Smooth muscle cell (in vitro differentiated cells): Measurements from ENCODE around the gene UNC5C. TPM values are rescaled to one million over a fixed set of nuclear protein-coding genes. Genes with fewer than 3 reads are reported as not detected.

Experiments used
- DNase-seq: peaks from one replicate; lab custom pipeline; 2025; ENCODE audit not compliant: unreplicated experiment; lab: John Stamatoyannopoulos, UW
- H2AFZ ChIP-seq: fragments of 200-600 bp; sonication (generic); 2 replicates; pipeline ENCODE4 v1.6.0; 2016; ENCODE audit warnings: antibody characterized with exemption, low read depth, mild to moderate bottlenecking
- H3F3A ChIP-seq: fragments of 200-600 bp; sonication (generic); 2 replicates; pipeline ENCODE4 v1.6.0; 2017; ENCODE audit warnings: antibody characterized with exemption, low read depth
- H3K27ac ChIP-seq: fragments of 200-600 bp; sonication (generic); 2 replicates; pipeline ENCODE4 v1.5.1; 2016; ENCODE audit warnings: low read depth, mild to moderate bottlenecking
- H3K27me3 ChIP-seq: fragments of 200-600 bp; sonication (generic); 2 replicates; pipeline ENCODE4 v1.6.1; 2016; ENCODE audit warnings: low read depth, mild to moderate bottlenecking
- H3K36me3 ChIP-seq: fragments of 200-600 bp; sonication (generic); 2 replicates; pipeline ENCODE4 v1.5.1; 2016; ENCODE audit warnings: low read depth
- H3K4me1 ChIP-seq: fragments of 200-600 bp; sonication (generic); 2 replicates; pipeline ENCODE4 v1.5.1; 2016; ENCODE audit warnings: low read depth
- H3K4me2 ChIP-seq: fragments of 200-600 bp; sonication (generic); 2 replicates; pipeline ENCODE4 v1.6.0; 2016; ENCODE audit warnings: mild to moderate bottlenecking
- H3K4me3 ChIP-seq: fragments of 200-600 bp; sonication (generic); 2 replicates; pipeline ENCODE4 v1.5.1; 2016; ENCODE audit warnings: mild to moderate bottlenecking
- H3K79me2 ChIP-seq: fragments of 200-600 bp; sonication (generic); 2 replicates; pipeline ENCODE4 v1.6.0; 2016; ENCODE audit warnings: low read depth, mild to moderate bottlenecking
- H3K9ac ChIP-seq: fragments of 200-600 bp; sonication (generic); 2 replicates; pipeline ENCODE4 v1.6.0; 2016; ENCODE audit warnings: low read depth
- H3K9me3 ChIP-seq: fragments of 200-600 bp; sonication (generic); replicated peaks from 2 replicates; pipeline ENCODE4 v1.5.1; 2016; ENCODE audit warnings: low read depth
- H4K20me1 ChIP-seq: fragments of 200-600 bp; sonication (generic); 2 replicates; pipeline ENCODE4 v1.6.0; 2016; ENCODE audit warnings: low read depth
- WGBS: methylation state at CpG from one replicate; pipeline ENCODE4 v1.1.7; 2016; ENCODE audit warnings: low lambda C conversion rate; 5-methylcytosine and 5-hydroxymethylcytosine counted together
- polyA plus RNA-seq: library from polyadenylated mRNA; unstranded; fragments of >200 nt; fragmentation: Nextera tagmentation; extraction: Ambion mirVana; gene quantifications from 2 replicates; pipeline ENCODE4 v1.2.1, GENCODE V29; 2016
- total RNA-seq: library from RNA; depleted of rRNA; stranded (reverse); fragments of >200 nt; gene quantifications from 2 replicates; pipeline ENCODE4 v1.2.3, GENCODE V29; 2014
- TF ChIP-seq, protein P1 (sequence below): fragments of 200-600 bp; sonication (generic); IDR thresholded peaks from 2 replicates; pipeline ENCODE4 v1.5.1; 2017; ENCODE audit warnings: borderline replicate concordance, mild to moderate bottlenecking, antibody characterized with exemption; ENCODE audit not compliant: insufficient read depth, poor library complexity, severe bottlenecking

UNC5C gene
- total and polyA plus RNA-seq, 2 experiments from 2014 or later = 2.0 to 15.6 TPM

DNA sequence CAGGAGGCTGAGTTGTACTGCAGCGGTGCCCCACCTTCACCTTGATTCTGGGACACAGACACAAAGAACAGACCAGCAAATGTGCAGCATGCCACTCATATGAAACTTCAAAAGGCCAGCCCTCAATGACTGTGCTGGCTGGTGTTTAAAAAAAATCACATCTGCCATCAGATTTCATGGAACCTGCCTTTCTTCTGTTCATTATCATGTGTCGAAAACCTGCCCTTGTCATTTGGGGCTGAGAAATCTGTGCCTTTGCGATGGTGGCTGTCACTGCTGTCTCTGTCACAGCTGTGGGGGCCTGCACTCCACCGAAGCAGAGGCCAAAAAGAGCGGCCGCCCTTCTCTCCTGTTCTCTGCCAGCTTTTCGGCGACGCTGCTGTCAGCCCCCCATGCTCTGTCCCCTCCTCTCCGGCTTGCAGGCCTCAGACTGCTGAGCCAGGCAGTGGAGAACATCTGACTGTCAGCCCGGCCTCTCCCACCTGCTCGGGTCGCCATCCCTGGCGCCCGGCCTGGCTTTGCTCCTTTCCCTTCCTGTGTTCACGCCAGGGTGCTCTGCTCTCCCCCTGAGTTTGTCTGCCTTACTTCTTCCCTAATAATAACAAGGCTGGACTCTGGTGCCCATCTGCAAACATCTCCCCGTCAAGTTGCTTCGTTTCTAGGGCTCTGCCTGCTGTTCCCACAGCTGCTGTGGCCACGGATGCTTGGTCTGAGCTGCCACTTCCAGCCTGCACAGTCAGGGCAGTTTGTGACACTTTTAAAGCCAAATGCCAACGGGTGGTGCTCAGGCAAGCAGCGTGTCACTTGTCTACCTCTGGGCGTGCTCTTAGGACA, 355.2 kb downstream of the UNC5C start:
- no peak overlapping the region for H3K4me3 ChIP-seq
- H3K4me2 ChIP-seq = no peak overlapping the region
- TF ChIP-seq, protein P1, sequence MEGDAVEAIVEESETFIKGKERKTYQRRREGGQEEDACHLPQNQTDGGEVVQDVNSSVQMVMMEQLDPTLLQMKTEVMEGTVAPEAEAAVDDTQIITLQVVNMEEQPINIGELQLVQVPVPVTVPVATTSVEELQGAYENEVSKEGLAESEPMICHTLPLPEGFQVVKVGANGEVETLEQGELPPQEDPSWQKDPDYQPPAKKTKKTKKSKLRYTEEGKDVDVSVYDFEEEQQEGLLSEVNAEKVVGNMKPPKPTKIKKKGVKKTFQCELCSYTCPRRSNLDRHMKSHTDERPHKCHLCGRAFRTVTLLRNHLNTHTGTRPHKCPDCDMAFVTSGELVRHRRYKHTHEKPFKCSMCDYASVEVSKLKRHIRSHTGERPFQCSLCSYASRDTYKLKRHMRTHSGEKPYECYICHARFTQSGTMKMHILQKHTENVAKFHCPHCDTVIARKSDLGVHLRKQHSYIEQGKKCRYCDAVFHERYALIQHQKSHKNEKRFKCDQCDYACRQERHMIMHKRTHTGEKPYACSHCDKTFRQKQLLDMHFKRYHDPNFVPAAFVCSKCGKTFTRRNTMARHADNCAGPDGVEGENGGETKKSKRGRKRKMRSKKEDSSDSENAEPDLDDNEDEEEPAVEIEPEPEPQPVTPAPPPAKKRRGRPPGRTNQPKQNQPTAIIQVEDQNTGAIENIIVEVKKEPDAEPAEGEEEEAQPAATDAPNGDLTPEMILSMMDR = no peak
- H4K20me1 ChIP-seq = no peaks in the 10 kb centered on the region
- WGBS = 89% methylated on average over 22 of the region's 22 CpGs
- H3K36me3 ChIP-seq = no peaks in the 10 kb centered on the region
- H3K27ac ChIP-seq = no peak overlapping the region
- no peaks in the 10 kb centered on the region for H3F3A ChIP-seq
- no peak for DNase-seq
- H3K27me3 ChIP-seq = no peaks in the 10 kb centered on the region
- no peaks in the 10 kb centered on the region for H3K4me1 ChIP-seq
- H3K9me3 ChIP-seq = no peaks in the 10 kb centered on the region
- H2AFZ ChIP-seq = no peak overlapping the region
- no peak overlapping the region for H3K9ac ChIP-seq
- H3K79me2 ChIP-seq = no peaks in the 10 kb centered on the region

- Histone ChIP-seq H3K9me3 (no peaks in the 10 kb centered on the region), H3K9ac (no peak overlapping the region), H3F3A (no peaks in the 10 kb centered on the region), H3K4me1 (no peaks in the 10 kb centered on the region), H4K20me1 (no peaks in the 10 kb centered on the region), H2AFZ (no peak overlapping the region), H3K27me3 (no peaks in the 10 kb centered on the region), H3K36me3 (no peaks in the 10 kb centered on the region), H3K79me2 (no peaks in the 10 kb centered on the region), H3K27ac (no peak overlapping the region), H3K4me2 (no peak overlapping the region), H3K4me3 (no peak overlapping the region)
- DNase-seq = no peak
- no CpG with 5 or more reads among the region's 3 CpGs for WGBS
- TF ChIP-seq, protein P1 = no peak
Measured at GRCh38 chr4:95191537-95191936, 357.2 kb downstream of the UNC5C start.

DNA sequence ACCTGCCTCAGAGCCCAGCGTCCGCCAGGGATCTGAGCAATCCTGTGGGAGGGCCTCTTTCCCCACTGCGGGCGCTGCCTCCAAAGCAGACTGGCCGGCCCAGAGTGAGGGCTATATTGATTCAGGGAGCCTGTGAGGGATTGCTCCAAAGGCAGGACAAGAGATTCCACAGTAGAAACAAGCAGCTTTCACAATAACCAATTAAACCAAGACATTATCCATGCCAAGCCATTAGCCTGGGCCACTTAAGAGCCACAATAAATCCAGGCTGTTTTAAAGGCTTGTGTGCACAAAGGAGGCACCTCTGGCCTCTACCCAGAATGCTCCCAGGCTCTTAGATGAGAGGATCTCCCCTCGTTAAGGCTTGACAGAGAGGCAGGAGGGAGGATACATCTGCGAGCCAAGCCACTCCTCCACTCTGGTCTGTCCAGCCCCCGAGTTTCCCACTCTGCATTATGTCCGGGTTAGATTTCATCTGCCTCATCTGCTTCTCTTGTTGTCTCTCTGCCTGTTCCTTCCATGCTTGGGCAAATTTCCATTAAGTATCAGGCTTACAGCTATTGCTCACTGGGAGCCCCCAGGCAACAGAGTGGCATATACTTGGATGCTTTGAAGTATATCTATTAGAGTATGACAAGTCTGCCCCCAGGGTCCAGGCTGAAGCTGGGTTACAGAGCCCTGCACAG, 357.9 kb downstream of the UNC5C start:
- 41% methylated on average over 9 of the region's 9 CpGs for WGBS
- no peaks in the 10 kb centered on the region for H3K79me2 ChIP-seq
- no peaks in the 10 kb centered on the region for H3K36me3 ChIP-seq
- no peak overlapping the region for H3K4me2 ChIP-seq
- no peak overlapping the region for H3K27ac ChIP-seq
- H3K4me1 ChIP-seq = no peaks in the 10 kb centered on the region
- no peaks in the 10 kb centered on the region for H3K9me3 ChIP-seq
- no peak overlapping the region for H3K9ac ChIP-seq
- DNase-seq = no peak
- no peaks in the 10 kb centered on the region for H4K20me1 ChIP-seq
- H3K4me3 ChIP-seq = no peak overlapping the region
- TF ChIP-seq, protein P1 = no peak
- H2AFZ ChIP-seq = no peak overlapping the region
- no peaks in the 10 kb centered on the region for H3F3A ChIP-seq
- no peaks in the 10 kb centered on the region for H3K27me3 ChIP-seq
